H1 (cell line): ENCODE results near the gene OGDH. TPM values are rescaled to one million over a fixed set of nuclear protein-coding genes. Genes with fewer than 3 reads are reported as not detected.

Source experiments
- CTCF ChIA-PET: fragments of 300-600 bp; sonication (Branson Sonifier 250); formaldehyde crosslinking; loops from one replicate; lab custom pipeline; 2021; ENCODE audit not compliant: partially characterized antibody; lab: Charles Lee
- POLR2A ChIA-PET: fragments of 300-600 bp; sonication (Branson Sonifier 250); formaldehyde crosslinking; loops from one replicate; lab custom pipeline; 2021; ENCODE audit warnings: inconsistent platforms; ENCODE audit not compliant: partially characterized antibody; lab: Charles Lee
- DNase-seq, 2 experiments: peaks; one replicate each; pipeline versions ENCODE4 v3.0.0 to v3.0.0-alpha.2; 2010 to 2022; ENCODE audit warnings: low spot score in 2 of 2, low read depth in 1 of 2, mixed read lengths in 1 of 2
- FAIRE-seq: peaks from 2 replicates; lab custom pipeline; 2011; peaks lifted over from hg19 to GRCh38; lab: Jason Lieb, UNC
- H2AFZ ChIP-seq: 2 replicates; pipeline ENCODE4 v1.8.1; 2012; ENCODE audit warnings: low read length, inconsistent platforms
- H2AK5ac ChIP-seq: 2 replicates; pipeline ENCODE4 v1.6.1; 2013; ENCODE audit warnings: low read depth, low read length
- H2BK120ac ChIP-seq: replicated peaks from 2 replicates; pipeline ENCODE3; 2013; ENCODE audit warnings: low read depth, low read length, inconsistent platforms
- H2BK12ac ChIP-seq: 2 replicates; pipeline ENCODE4 v1.6.1; 2013; ENCODE audit warnings: low read depth, low read length
- H2BK15ac ChIP-seq: 2 replicates; pipeline ENCODE4 v1.6.1; 2013; ENCODE audit warnings: low read length
- H2BK20ac ChIP-seq: 2 replicates; pipeline ENCODE4 v1.6.1; 2013; ENCODE audit warnings: low read length
- H2BK5ac ChIP-seq: 2 replicates; pipeline ENCODE4 v1.6.1; 2013; ENCODE audit warnings: low read depth, low read length
- H3K14ac ChIP-seq: 2 replicates; pipeline ENCODE4 v1.6.1; 2013; ENCODE audit warnings: inconsistent platforms; ENCODE audit not compliant: insufficient read length
- H3K18ac ChIP-seq: 2 replicates; pipeline ENCODE4 v1.6.1; 2013; ENCODE audit warnings: low read length; ENCODE audit errors: extremely low read depth
- H3K23ac ChIP-seq: 2 replicates; pipeline ENCODE4 v1.6.1; 2013; ENCODE audit warnings: inconsistent platforms; ENCODE audit not compliant: insufficient read length
- H3K23me2 ChIP-seq: 2 replicates; pipeline ENCODE4 v1.6.1; 2013; ENCODE audit warnings: low read depth, low read length
- H3K27ac ChIP-seq: 2 replicates; pipeline ENCODE4 v1.6.1; 2011; ENCODE audit warnings: low read depth, low read length, inconsistent platforms
- H3K27me3 ChIP-seq, 4 experiments: replicated peaks in 1 of 4; 1 replicate in 1 of 4; 2 replicates in 3 of 4; pipeline versions ENCODE4 v1.6.1 to v1.8.1; 2011 to 2013; ENCODE audit warnings: low read length in 3 of 4, mild to moderate bottlenecking in 3 of 4, inconsistent platforms in 2 of 4, mixed read lengths in 2 of 4, moderate library complexity in 1 of 4; ENCODE audit not compliant: control insufficient read depth in 3 of 4, insufficient read depth in 3 of 4; ENCODE audit errors: extremely low read depth in 1 of 4
- H3K36me3 ChIP-seq, 4 experiments: 2 replicates each; pipeline versions ENCODE4 v1.6.1 to v1.8.1; 2011 to 2013; ENCODE audit warnings: mild to moderate bottlenecking in 4 of 4, low read length in 3 of 4, moderate library complexity in 2 of 4, control low read depth in 1 of 4, inconsistent platforms in 1 of 4; ENCODE audit not compliant: insufficient read depth in 4 of 4, control insufficient read depth in 2 of 4
- H3K4ac ChIP-seq: replicated peaks from 2 replicates; pipeline ENCODE3; 2013; ENCODE audit warnings: low read length, low read depth, mixed read lengths, inconsistent platforms; ENCODE audit not compliant: insufficient read length
- H3K4me1 ChIP-seq, 4 experiments: replicated peaks in 1 of 4; 1 replicate in 1 of 4; 2 replicates in 3 of 4; pipeline versions ENCODE4 v1.6.1 to v1.8.1; 2011 to 2013; ENCODE audit warnings: low read length in 3 of 4, inconsistent platforms in 2 of 4, mixed read lengths in 1 of 4; ENCODE audit not compliant: insufficient read depth in 4 of 4, control insufficient read depth in 3 of 4
- H3K4me2 ChIP-seq, 2 experiments: 2 replicates each; pipeline versions ENCODE4 v1.6.1 to v1.8.1; 2011 to 2013; ENCODE audit warnings: low read depth in 2 of 2, low read length in 2 of 2, control low read depth in 1 of 2, inconsistent platforms in 1 of 2, mild to moderate bottlenecking in 1 of 2; ENCODE audit not compliant: insufficient read depth in 1 of 2
- H3K4me3 ChIP-seq, 4 experiments: fragments of 200-600, 300-600 bp in 1 of 4; sonication (generic), shearing (Covaris generic), sonication (Bioruptor Twin) in 1 of 4; 2 replicates each; pipeline versions ENCODE4 v1.5.1 to v1.8.1; 2011 to 2016; ENCODE audit warnings: low read length in 4 of 4, low read depth in 3 of 4, control low read depth in 2 of 4, inconsistent platforms in 2 of 4, mild to moderate bottlenecking in 2 of 4, mixed read lengths in 1 of 4, moderate library complexity in 1 of 4; ENCODE audit not compliant: insufficient read depth in 2 of 4; ENCODE audit errors: extremely low read depth in 1 of 4
- H3K56ac ChIP-seq: replicated peaks from 2 replicates; pipeline ENCODE3; 2013; ENCODE audit warnings: low read depth, mild to moderate bottlenecking, mixed read lengths, low read length, inconsistent platforms; ENCODE audit not compliant: insufficient read length
- H3K79me1 ChIP-seq: 2 replicates; pipeline ENCODE4 v1.6.1; 2013; ENCODE audit warnings: low read depth, low read length, control low read depth
- H3K79me2 ChIP-seq, 2 experiments: 2 replicates each; pipeline versions ENCODE4 v1.6.1 to v1.8.1; 2012 to 2013; ENCODE audit warnings: low read length in 2 of 2, mild to moderate bottlenecking in 2 of 2, inconsistent platforms in 1 of 2; ENCODE audit not compliant: insufficient read depth in 2 of 2, control insufficient read depth in 1 of 2
- H3K9ac ChIP-seq, 4 experiments: replicated peaks in 1 of 4; 1 replicate in 1 of 4; 2 replicates in 3 of 4; pipeline versions ENCODE4 v1.6.1 to v1.8.1; 2011 to 2013; ENCODE audit warnings: low read depth in 3 of 4, low read length in 3 of 4, control low read depth in 2 of 4, mild to moderate bottlenecking in 2 of 4, moderate library complexity in 2 of 4, inconsistent platforms in 1 of 4; ENCODE audit errors: extremely low read depth in 1 of 4
- H3K9me3 ChIP-seq, 2 experiments: 2 replicates each; pipeline versions ENCODE4 v1.6.1 to v1.8.1; 2012 to 2013; ENCODE audit warnings: mild to moderate bottlenecking in 2 of 2, moderate library complexity in 2 of 2, control low read depth in 1 of 2, inconsistent platforms in 1 of 2, low read depth in 1 of 2, low read length in 1 of 2, mixed read lengths in 1 of 2; ENCODE audit not compliant: insufficient read depth in 2 of 2
- H4K20me1 ChIP-seq, 2 experiments: replicated peaks in 1 of 2; 2 replicates each; pipeline versions ENCODE3 to v1.8.1; 2011 to 2013; ENCODE audit warnings: inconsistent platforms in 2 of 2, low read length in 2 of 2, mild to moderate bottlenecking in 1 of 2; ENCODE audit not compliant: insufficient read depth in 2 of 2, control insufficient read depth in 1 of 2
- H4K5ac ChIP-seq: 2 replicates; pipeline ENCODE4 v1.6.1; 2013; ENCODE audit warnings: low read length, low read depth, mixed read lengths, inconsistent platforms; ENCODE audit not compliant: insufficient read length
- H4K8ac ChIP-seq: 2 replicates; pipeline ENCODE4 v1.8.0; 2013; ENCODE audit warnings: mild to moderate bottlenecking, moderate library complexity, low read length, inconsistent platforms; ENCODE audit not compliant: insufficient read depth; ENCODE audit errors: extremely low read depth
- H4K91ac ChIP-seq: replicated peaks from 2 replicates; pipeline ENCODE3; 2013; ENCODE audit warnings: low read length, mixed read lengths, inconsistent platforms; ENCODE audit not compliant: insufficient read length
- ATF2 ChIP-seq: IDR thresholded peaks from 2 replicates; pipeline ENCODE4 v1.6.1; 2012; ENCODE audit warnings: low read length, inconsistent platforms
- BACH1 ChIP-seq: IDR thresholded peaks from 2 replicates; pipeline ENCODE4 v1.6.1; 2012; ENCODE audit warnings: low read length, improper control_type of control experiment
- BRCA1 ChIP-seq: IDR thresholded peaks from 2 replicates; pipeline ENCODE4 v1.6.1; 2012; ENCODE audit warnings: low read depth, low read length, improper control_type of control experiment
- CEBPB ChIP-seq: IDR thresholded peaks from 2 replicates; pipeline ENCODE4 v1.6.1; 2012; ENCODE audit warnings: low read depth, low read length
- E2F6 ChIP-seq: IDR thresholded peaks from 2 replicates; pipeline ENCODE4 v1.6.1; 2012; ENCODE audit warnings: inconsistent platforms
- EGR1 ChIP-seq: IDR thresholded peaks from 2 replicates; pipeline ENCODE4 v1.6.1; 2011; ENCODE audit warnings: low read depth, low read length, borderline replicate concordance
- GTF2F1 ChIP-seq: IDR thresholded peaks from 2 replicates; pipeline ENCODE4 v1.6.1; 2012; ENCODE audit warnings: low read depth, low read length, improper control_type of control experiment, borderline replicate concordance
- HDAC6 ChIP-seq: IDR thresholded peaks from one replicate; pipeline ENCODE4 v1.7.1; 2012; ENCODE audit warnings: low read depth, mild to moderate bottlenecking, inconsistent platforms, low read length, moderate library complexity
- PHF8 ChIP-seq: fragments of 200-600 bp; sonication (generic); conservative IDR thresholded peaks from 2 replicates; pipeline ENCODE4 v1.7.1; 2012; ENCODE audit warnings: low read depth, mild to moderate bottlenecking, inconsistent platforms, low read length, moderate library complexity
- RBBP5 ChIP-seq: IDR thresholded peaks from 2 replicates; pipeline ENCODE4 v1.7.1; 2012; ENCODE audit warnings: low read depth, mild to moderate bottlenecking, inconsistent platforms, low read length, moderate library complexity, borderline replicate concordance
- SIX5 ChIP-seq: IDR thresholded peaks from 2 replicates; pipeline ENCODE4 v1.6.1; 2011; ENCODE audit warnings: mild to moderate bottlenecking, low read depth, low read length
- WGBS, 2 experiments: shearing (Covaris generic) in 1 of 2; methylation state at CpG; one replicate each; pipeline versions ENCODE4 v1.1.6 to v1.1.7; 2013 to 2015; ENCODE audit warnings: low lambda C conversion rate in 2 of 2, mixed read lengths in 2 of 2, inconsistent platforms in 1 of 2, low coverage in 1 of 2, missing lambda C conversion rate in 1 of 2; ENCODE audit not compliant: insufficient replicate concordance in 2 of 2, insufficient coverage in 1 of 2, insufficient read length in 1 of 2; ENCODE audit errors: extremely low coverage in 1 of 2, missing lambda C conversion rate in 1 of 2; 5-methylcytosine and 5-hydroxymethylcytosine counted together
- polyA plus RNA-seq, 7 experiments: library from polyadenylated mRNA; depleted of rRNA in 3 of 7; stranded (reverse) in 5 of 7; unstranded in 2 of 7; fragments of >200 nt in 5 of 7; fragments of 200-250 nt in 2 of 7; gene quantifications; 1 replicate in 5 of 7; 2 replicates in 1 of 7; 4 replicates in 1 of 7; pipeline versions ENCODE4 v1.2.1 to v1.2.3, GENCODE V29; 2011 to 2013; ENCODE audit warnings: missing spikeins in 2 of 7, mixed read lengths in 2 of 7
- total RNA-seq: library from RNA; stranded (reverse); fragmentation: NEBNext Ultra II Directional; extraction: Animal tissue kit (Norgen Biotek cat#: 25700); gene quantifications from 2 replicates; pipeline ENCODE4 v1.2.1, GENCODE V29; 2021

The OGDH gene
- total and polyA plus RNA-seq, 2 of the 8 experiments (the other 6 are each of a cell fraction or from before 2014, with no cell fraction given), result 71.6 to 91.6 TPM

GRCh38 chr7:44617225-44617890, 10.9 kb downstream of the OGDH start:
- H4K20me1 ChIP-seq, result peaks cover 0 to 15% of the 10 kb centered on the region in 2 experiments
- WGBS, 2 experiments, result 88% methylated on average over 2 of the region's 2 CpGs; no CpG with 5 or more reads in 1 of the 2 experiments
- H3K79me1 ChIP-seq, result peaks cover 2% of the 10 kb centered on the region
- no peak overlapping the region for H2AK5ac ChIP-seq
- no peak overlapping the region for H3K27ac ChIP-seq
- no peak overlapping the region for H3K4me3 ChIP-seq
- no peak overlapping the region for H4K91ac ChIP-seq
- ChIA-PET POLR2A (interaction anchor here (1.0 to 1.7 kb wide), 3 partner anchors 9 to 15 kb away, joined by 3 to 5 read pairs (median 3); partner anchors contain the start of gene OGDH), CTCF (interaction anchor here (0.8 to 1.6 kb wide), 2 partner anchors 51 to 82 kb away, joined by 3 read pairs; no protein-coding TSS in a partner anchor)
- no peak overlapping the region for H2BK12ac ChIP-seq
- H2BK5ac ChIP-seq, result no peak overlapping the region
- H2AFZ ChIP-seq, result no peak overlapping the region
- no peak overlapping the region for H3K14ac ChIP-seq
- H3K9ac ChIP-seq, result no peak overlapping the region
- no peaks in the 10 kb centered on the region for H3K36me3 ChIP-seq
- H3K27me3 ChIP-seq, result no peaks in the 10 kb centered on the region
- H3K4ac ChIP-seq, result no peak overlapping the region
- H2BK120ac ChIP-seq, result no peak overlapping the region
- no peak overlapping the region for H3K23ac ChIP-seq
- no peak overlapping the region; the same call in 1 of the 2 replicates for H4K8ac ChIP-seq
- FAIRE-seq (no peak), DNase-seq (no peak)
- no peak overlapping the region for H3K56ac ChIP-seq
- no peak overlapping the region for H2BK20ac ChIP-seq
- H4K5ac ChIP-seq, result no peak overlapping the region
- no peaks in the 10 kb centered on the region for H3K4me1 ChIP-seq
- H3K9me3 ChIP-seq, result no peaks in the 10 kb centered on the region
- no peak overlapping the region for H2BK15ac ChIP-seq
- H3K23me2 ChIP-seq, result no peaks in the 10 kb centered on the region
- peaks cover 11 to 97% of the 10 kb centered on the region in 2 experiments for H3K79me2 ChIP-seq
- no peak overlapping the region for H3K18ac ChIP-seq
- H3K4me2 ChIP-seq, result no peak overlapping the region
- TF ChIP-seq HDAC6, result no peak
- no peak for TF ChIP-seq ATF2
- no peak for TF ChIP-seq BACH1
- no peak for TF ChIP-seq SIX5
- TF ChIP-seq PHF8, result no peak
- no peak for TF ChIP-seq BRCA1
- no peak for TF ChIP-seq GTF2F1
- no peak for TF ChIP-seq RBBP5
- no peak for TF ChIP-seq EGR1
- no peak for TF ChIP-seq E2F6
- TF ChIP-seq CEBPB, result no peak
